HG03565 (cell line): ENCODE results near the gene YIF1B.
"Not testable (repeated sequence)": the region's sequence is repeated elsewhere in the genome, so short reads cannot be mapped to it uniquely, and the experiment has no call there.

Experiments
- ATAC-seq: cut with Tn5 transposase; IDR thresholded peaks from one replicate; pipeline ENCODE4 v1.9.1; 2021; ENCODE audit warnings: mild to moderate bottlenecking, moderate library complexity; ENCODE audit not compliant: unreplicated experiment

The YIF1B gene, protein sequence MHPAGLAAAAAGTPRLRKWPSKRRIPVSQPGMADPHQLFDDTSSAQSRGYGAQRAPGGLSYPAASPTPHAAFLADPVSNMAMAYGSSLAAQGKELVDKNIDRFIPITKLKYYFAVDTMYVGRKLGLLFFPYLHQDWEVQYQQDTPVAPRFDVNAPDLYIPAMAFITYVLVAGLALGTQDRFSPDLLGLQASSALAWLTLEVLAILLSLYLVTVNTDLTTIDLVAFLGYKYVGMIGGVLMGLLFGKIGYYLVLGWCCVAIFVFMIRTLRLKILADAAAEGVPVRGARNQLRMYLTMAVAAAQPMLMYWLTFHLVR

GRCh38 chr19:38315657-38316476 is at the start of gene YIF1B:
Gene YIF1B (minus strand): TSS chr19:38315947. CDS start chr19:38315917, 30 bp downstream.
- ATAC-seq = peak; percentile 80

GRCh38 chr19:38362946-38363688 is 47.4 kb upstream of the YIF1B start:
- not testable (repeated sequence) for ATAC-seq

GRCh38 chr19:38362076-38362945 is 46.6 kb upstream of the YIF1B start:
- no peak for ATAC-seq

DNA sequence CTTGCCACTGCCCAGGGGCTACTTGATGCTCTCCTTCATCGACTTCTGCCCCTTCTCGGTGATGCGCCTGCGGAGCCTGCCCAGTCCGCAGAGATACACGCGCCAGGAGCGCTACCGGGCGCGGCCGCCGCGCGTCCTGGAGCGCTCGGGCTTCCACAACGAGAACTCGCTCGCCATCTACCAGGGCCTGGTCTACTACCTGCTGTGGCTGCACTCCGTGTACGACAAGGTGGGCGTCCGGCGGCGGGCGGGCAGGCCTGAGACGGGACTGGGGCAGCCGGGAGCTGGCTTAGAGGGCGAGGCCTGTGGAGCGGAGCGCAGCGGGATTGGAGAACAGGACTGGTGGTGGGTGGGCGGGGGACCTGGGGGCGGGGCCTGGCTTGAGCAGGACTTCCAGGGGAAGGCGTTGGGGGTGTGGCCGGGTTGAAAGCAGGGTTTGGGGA is 45.9 kb upstream of the YIF1B start:
- no peak for ATAC-seq

DNA sequence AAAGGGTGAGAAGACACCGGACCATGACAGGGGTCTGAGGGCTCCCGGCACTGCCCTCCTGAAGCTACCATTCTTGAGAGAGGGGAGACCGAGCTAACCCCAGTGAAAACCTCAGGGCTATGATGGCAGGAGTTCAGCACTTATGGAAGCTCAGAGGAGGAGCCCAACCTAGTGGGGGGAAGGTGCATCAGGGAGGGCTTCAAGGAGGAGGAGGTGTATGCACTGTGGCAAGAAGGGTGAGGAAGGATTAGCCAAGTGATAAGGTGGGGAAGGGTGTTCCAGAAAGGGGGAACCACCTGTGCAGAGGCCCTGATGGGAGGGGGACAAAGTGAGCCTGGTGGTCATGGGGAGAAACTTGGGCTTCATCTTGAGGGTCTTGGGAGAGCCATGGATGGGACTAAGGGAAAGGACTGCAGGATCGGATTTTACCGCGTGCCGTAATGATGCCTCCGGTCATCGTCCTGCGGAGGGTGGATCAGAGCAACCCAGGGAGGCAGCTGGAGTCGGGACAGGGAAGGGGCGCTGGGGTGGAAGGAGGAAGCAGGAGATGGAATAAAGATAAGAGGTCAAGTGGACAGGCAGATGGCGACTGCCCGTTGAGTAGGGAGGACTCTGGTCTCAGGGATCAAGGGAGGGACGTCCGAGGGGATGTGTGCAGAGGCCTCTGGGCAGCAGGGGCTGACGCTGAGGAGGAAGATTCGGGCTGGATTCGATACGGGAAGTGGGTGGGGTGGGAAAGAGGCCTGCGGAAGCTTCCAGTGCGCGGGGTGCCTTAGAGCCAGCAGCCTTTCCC is 45.3 kb upstream of the YIF1B start:
- no peak for ATAC-seq

DNA sequence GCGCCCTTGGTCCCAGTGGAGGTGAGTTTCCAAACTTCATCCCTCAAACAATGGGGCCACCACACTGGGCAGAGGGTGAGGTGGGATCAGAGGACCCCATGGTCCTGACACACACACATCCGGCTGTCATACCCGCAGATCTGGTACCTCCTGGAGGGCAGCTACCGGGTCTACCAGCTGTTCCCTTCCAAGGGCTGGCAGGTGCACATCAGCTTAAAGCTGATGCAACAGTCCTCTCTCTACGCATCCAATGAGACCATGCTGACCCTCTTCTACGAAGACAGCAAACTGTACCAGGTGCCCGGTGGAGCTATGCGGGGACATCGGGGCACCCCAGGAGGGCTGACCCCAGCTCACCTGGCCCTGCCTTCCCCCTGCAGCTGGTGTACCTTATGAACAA is 44.6 kb upstream of the YIF1B start:
- ATAC-seq = no peak

GRCh38 chr19:38359242-38360021 is 43.7 kb upstream of the YIF1B start:
- no peak for ATAC-seq

DNA sequence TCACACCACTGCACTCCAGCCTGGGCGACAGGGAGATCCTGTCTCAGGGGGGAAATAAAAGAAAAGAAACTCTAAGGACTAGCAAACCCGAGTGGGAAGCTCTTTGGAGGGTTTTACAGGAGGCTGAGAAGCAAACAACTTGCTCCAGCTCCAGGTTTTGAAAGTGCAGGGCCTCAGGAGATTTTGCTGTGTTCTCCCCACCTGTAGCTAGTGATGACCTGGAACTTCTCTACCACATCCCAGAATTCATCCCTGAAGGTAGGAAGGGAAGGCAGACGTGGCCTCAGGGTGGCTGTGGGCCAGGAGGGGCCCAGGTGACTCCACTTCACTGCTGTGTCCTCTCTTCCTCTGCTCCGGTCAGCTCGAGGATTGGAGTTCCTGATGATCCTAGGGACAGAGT is 42.3 kb upstream of the YIF1B start:
- ATAC-seq = no peak

DNA sequence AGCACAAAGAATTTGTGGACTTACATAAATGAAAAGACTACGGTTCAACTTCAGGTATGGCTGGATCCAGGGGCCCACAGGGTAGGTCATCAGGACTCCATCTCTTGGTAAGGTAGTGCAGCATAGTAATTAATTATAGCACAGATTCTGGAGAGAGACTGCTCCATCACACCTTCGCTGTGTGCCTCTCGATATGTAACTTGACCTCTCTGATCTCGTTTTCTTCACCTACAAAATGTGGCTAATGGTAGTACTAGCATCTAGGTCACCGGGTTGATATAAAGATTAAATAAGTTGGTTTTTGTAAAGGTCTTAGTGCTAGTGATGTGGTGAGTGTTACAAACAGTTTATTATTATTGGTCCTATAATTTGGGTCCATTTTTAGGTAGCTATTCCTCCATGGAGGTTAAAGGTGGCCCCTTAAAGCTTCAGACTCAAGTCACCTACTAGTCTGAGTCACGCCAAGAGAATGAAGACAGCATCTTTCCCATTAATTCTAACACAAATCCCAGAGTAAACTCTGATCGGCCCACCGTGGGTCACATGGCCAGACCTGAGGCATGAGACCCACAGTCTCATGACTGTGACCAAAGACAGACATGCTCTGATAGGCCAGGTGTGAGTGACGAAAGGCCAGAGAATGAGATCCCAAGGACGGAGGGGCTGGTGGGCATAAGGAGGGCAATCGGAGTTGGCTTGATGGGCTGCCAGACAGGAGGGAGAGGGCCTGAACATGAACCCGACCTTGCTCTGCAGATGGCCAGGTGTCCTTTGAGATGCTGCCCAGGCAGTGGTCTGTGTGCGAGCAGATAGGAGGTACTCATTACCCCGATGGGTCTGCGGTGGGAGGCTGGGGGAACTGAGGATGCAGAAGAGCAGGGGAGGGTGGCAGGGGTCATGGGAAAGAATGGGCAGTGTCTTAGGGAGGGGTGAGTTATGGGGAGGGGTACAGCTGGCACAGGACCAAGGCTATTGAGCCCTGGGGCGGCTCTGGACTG is 40.3 kb upstream of the YIF1B start:
- ATAC-seq = no peak

DNA sequence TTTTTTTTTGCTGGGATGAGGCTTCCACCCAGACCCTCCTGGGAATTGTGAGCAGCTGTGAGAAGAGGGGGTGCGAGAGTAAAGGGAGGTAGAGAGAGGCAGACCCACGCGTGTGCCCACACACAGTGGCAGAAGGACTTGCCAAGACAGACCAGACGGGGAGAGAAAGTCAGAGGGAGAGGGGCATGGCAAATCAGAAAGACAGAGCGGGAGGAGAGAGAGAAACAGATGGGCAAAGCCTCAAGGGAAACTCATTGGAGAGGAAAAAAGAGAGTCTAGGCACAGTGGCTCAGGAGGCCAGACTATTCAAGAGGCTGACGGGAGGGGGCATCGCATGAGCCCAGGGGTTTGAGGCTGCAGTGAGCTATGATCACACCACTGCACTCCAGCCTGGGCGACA is 36.9 kb upstream of the YIF1B start:
- no peak for ATAC-seq

DNA sequence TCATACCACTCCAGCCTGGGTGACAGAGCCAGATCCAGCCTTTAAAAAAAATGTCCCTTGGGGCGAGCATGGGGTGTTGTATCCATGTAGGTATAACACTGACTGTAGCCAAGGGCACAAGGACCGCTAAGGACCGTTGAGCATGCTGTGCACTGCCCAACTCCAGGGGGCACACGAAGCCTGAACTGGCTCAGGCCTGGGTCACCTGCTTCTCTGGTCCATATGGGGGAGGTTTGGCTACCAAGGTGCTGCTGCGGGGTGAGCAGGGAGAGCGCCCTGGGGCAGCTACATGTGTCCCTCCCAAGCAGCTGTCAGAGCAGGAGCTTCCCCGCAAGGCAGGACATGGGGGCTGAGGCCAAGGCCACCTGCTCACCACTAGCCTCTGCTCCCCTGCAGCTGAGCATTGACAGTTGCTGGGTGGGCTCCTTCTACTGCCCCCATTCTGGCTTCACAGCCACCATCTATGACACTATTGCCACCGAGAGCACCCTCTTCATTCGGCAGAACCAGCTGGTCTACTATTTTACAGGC is 36.2 kb upstream of the YIF1B start:
- ATAC-seq = no peak

GRCh38 chr19:38350883-38351282 is 35.1 kb upstream of the YIF1B start:
- no peak for ATAC-seq

GRCh38 chr19:38346837-38347236 is 31.1 kb upstream of the YIF1B start:
- no peak for ATAC-seq

DNA sequence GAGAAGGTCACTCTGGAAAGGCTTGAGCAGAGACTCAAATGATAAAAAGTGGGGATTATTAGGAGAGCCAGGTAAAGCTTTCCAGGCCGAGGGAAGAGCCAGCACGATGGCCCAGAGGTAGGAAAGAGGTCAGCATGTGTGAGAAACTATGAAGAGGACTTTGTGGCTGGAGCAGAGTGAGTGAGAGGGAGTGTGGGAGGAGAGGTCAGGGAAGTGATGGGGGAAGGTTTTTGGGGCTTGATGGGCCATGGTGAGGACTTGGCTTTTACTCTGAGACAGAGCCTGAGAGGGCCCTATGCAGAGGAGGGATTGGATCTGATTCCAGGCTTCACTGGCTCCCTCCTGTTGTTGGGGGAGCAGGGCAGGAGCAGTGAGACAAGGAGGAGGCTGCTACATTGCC is 25.2 kb upstream of the YIF1B start:
- ATAC-seq = no peak

DNA sequence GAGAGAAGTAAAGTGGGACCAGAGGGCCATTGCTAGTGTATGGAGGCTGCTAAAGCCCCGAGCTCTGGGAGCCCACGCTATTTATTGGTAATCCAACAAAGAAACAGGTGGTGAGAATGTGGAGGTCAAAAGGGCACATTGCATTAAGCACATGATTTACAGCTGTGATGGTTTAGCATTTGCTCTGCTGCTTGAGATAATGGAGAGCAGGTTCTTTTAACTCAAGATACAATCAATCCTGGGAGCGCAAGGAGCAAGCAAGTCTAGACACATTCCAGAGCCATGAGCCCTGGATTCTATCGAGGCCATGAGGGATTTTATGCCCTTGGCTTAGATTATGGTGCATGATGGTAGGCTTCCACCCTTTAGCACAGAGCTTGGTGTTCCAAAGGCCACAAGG is 23.3 kb upstream of the YIF1B start:
- not testable (repeated sequence) for ATAC-seq

GRCh38 chr19:38337360-38337653 is 21.6 kb upstream of the YIF1B start:
- no peak for ATAC-seq

GRCh38 chr19:38336638-38337359 is 21.1 kb upstream of the YIF1B start:
- ATAC-seq = peak; percentile 35
